HCT116 (cell line): ENCODE data around the gene NDOR1. TPM values are rescaled to one million over a fixed set of nuclear protein-coding genes. Genes with fewer than 3 reads are reported as not detected.

Experiments used
- ATAC-seq: fragments of 200-7000 bp; cut with Tn5 transposase; 2 replicates; pipeline ENCODE4 v1.9.1; 2020; ENCODE audit warnings: mild to moderate bottlenecking, moderate library complexity
- BruUV-seq: library from RNA; stranded (reverse); fragments of 400-500 nt; replicated peaks from 2 replicates; lab custom pipeline; 2021; lab: Mats Ljungman, UMichigan
- CTCF ChIA-PET: fragments of 300-600 bp; sonication (Branson Sonifier 250); formaldehyde crosslinking; loops from one replicate; lab custom pipeline; 2021; ENCODE audit warnings: antibody characterized with exemption; lab: Charles Lee
- POLR2A ChIA-PET: fragments of 300-600, 350-600 bp; sonication (Branson Sonifier 250); formaldehyde crosslinking; loops from one replicate; lab custom pipeline; 2021; ENCODE audit warnings: antibody characterized with exemption; lab: Charles Lee
- RAD21 ChIA-PET, 2 experiments: fragments of 300-600 bp; sonication (Branson Sonifier 250); formaldehyde crosslinking; loops; one replicate each; lab custom pipeline; 2023; ENCODE audit warnings: low total read pairs in 2 of 2; ENCODE audit not compliant: uncharacterized antibody in 2 of 2, unreplicated experiment in 2 of 2, low non-redundant PET in 1 of 2; lab: Charles Lee
- DNase-seq: peaks from one replicate; pipeline ENCODE4 v3.0.0-alpha.2; 2010; ENCODE audit warnings: low read depth, low spot score
- H2AFZ ChIP-seq: fragments of 200-600 bp; shearing (Covaris generic), sonication (generic); 2 replicates; pipeline ENCODE4 v1.6.1; 2017; ENCODE audit warnings: low read depth, mixed run types, mixed read lengths, antibody characterized with exemption, low read length; ENCODE audit not compliant: poor library complexity, severe bottlenecking
- H3K27ac ChIP-seq: 2 replicates; pipeline ENCODE4 v1.5.1; 2012; ENCODE audit warnings: low read depth, low read length
- H3K27me3 ChIP-seq: fragments of 200-600 bp; sonication (generic); 2 replicates; pipeline ENCODE4 v1.6.1; 2016; ENCODE audit warnings: mixed run types, low read length, mixed read lengths; ENCODE audit not compliant: insufficient read depth
- H3K36me3 ChIP-seq, 2 experiments: fragments of 200-500 bp in 1 of 2; fragments of 200-600 bp in 1 of 2; sonication (Bioruptor generic) in 1 of 2; sonication (generic) in 1 of 2; 2 replicates each; pipeline versions ENCODE4 v1.5.1 to v1.6.1; 2014 to 2016; ENCODE audit warnings: low read length in 2 of 2, inconsistent platforms in 1 of 2, mixed read lengths in 1 of 2, mixed run types in 1 of 2; ENCODE audit not compliant: insufficient read depth in 2 of 2, control insufficient read depth in 1 of 2
- H3K4me1 ChIP-seq, 2 experiments: fragments of 200-600 bp in 1 of 2; sonication (generic) in 1 of 2; 2 replicates each; pipeline versions ENCODE4 v1.5.1 to v1.6.1; 2012 to 2017; ENCODE audit warnings: low read length in 2 of 2, inconsistent platforms in 1 of 2, mild to moderate bottlenecking in 1 of 2, mixed read lengths in 1 of 2, mixed run types in 1 of 2, moderate library complexity in 1 of 2; ENCODE audit not compliant: insufficient read depth in 2 of 2, control insufficient read depth in 1 of 2
- H3K4me2 ChIP-seq: fragments of 200-600 bp; sonication (generic); 2 replicates; pipeline ENCODE4 v1.6.1; 2017; ENCODE audit warnings: mixed run types, low read length, mixed read lengths
- H3K4me3 ChIP-seq, 2 experiments: fragments of 200-600 bp in 1 of 2; sonication (generic) in 1 of 2; replicated peaks in 1 of 2; 2 replicates each; pipeline ENCODE4 v1.5.1; 2011 to 2016; ENCODE audit warnings: low read length in 2 of 2, control low read depth in 1 of 2, low read depth in 1 of 2, mild to moderate bottlenecking in 1 of 2, mixed read lengths in 1 of 2, mixed run types in 1 of 2
- H3K79me2 ChIP-seq: fragments of 200-600 bp; sonication (generic); 2 replicates; pipeline ENCODE4 v1.6.1; 2017; ENCODE audit warnings: mild to moderate bottlenecking, mixed run types, low read length, moderate library complexity, mixed read lengths; ENCODE audit not compliant: insufficient read depth
- H3K9ac ChIP-seq: fragments of 200-600 bp; sonication (generic); 2 replicates; pipeline ENCODE4 v1.6.1; 2016; ENCODE audit warnings: low read length, mixed read lengths
- H3K9me2 ChIP-seq: fragments of 200-600 bp; sonication (generic), shearing (Covaris generic); 2 replicates; pipeline ENCODE4 v1.6.1; 2017; ENCODE audit warnings: mixed run types, mild to moderate bottlenecking, moderate library complexity; ENCODE audit not compliant: insufficient read depth
- H3K9me3 ChIP-seq, 2 experiments: fragments of 200-500 bp in 1 of 2; fragments of 200-600 bp in 1 of 2; sonication (Bioruptor generic) in 1 of 2; sonication (generic) in 1 of 2; 2 replicates each; pipeline ENCODE4 v1.6.1; 2014 to 2017; ENCODE audit warnings: low read length in 2 of 2, mixed read lengths in 2 of 2, inconsistent platforms in 1 of 2, low read depth in 1 of 2, mild to moderate bottlenecking in 1 of 2, mixed run types in 1 of 2, moderate library complexity in 1 of 2; ENCODE audit not compliant: control insufficient read depth in 1 of 2, insufficient read depth in 1 of 2
- H4K20me1 ChIP-seq: fragments of 200-600 bp; sonication (generic), shearing (Covaris generic); 2 replicates; pipeline ENCODE4 v1.6.1; 2017; ENCODE audit warnings: mixed run types, mild to moderate bottlenecking, moderate library complexity; ENCODE audit not compliant: insufficient read depth
- SIN3A ChIP-seq: IDR thresholded peaks from 2 replicates; pipeline ENCODE4 v1.6.1; 2012; ENCODE audit warnings: low read depth
- intact Hi-C: fragments of 100-400 bp; cut with micrococcal nuclease; formaldehyde crosslinking; loops from 2 replicates; pipeline ENCODE4 v1.10.0; 2022
- total RNA-seq: library from RNA; stranded (reverse); gene quantifications from one replicate; pipeline ENCODE4 v1.2.1, GENCODE V29; 2021; ENCODE audit not compliant: unreplicated experiment
- TF ChIP-seq, protein P1 (sequence below), 3 experiments: fragments of 200-600 bp in 1 of 3; sonication (generic) in 1 of 3; IDR thresholded peaks in 2 of 3; conservative IDR thresholded peaks in 1 of 3; 2 replicates each; pipeline ENCODE4 v1.5.1; 2012 to 2017; ENCODE audit warnings: low read depth in 2 of 3, low read length in 2 of 3, antibody characterized with exemption in 1 of 3, borderline replicate concordance in 1 of 3, control low read depth in 1 of 3, mild to moderate bottlenecking in 1 of 3, mixed read lengths in 1 of 3, mixed run types in 1 of 3, moderate library complexity in 1 of 3; ENCODE audit not compliant: insufficient read depth in 1 of 3

Gene NDOR1
- total RNA-seq, 1 experiment from 2014 or later = 28.4 TPM

GRCh38 chr9:137160716-137161557 is 44.6 kb upstream of the NDOR1 start:
- Histone ChIP-seq H2AFZ (no peak overlapping the region), H3K9me2 (no peaks in the 10 kb centered on the region), H3K27ac (no peak overlapping the region), H3K9me3 (no peaks in the 10 kb centered on the region)
- DNase-seq = no peak
- TF ChIP-seq, protein P1, sequence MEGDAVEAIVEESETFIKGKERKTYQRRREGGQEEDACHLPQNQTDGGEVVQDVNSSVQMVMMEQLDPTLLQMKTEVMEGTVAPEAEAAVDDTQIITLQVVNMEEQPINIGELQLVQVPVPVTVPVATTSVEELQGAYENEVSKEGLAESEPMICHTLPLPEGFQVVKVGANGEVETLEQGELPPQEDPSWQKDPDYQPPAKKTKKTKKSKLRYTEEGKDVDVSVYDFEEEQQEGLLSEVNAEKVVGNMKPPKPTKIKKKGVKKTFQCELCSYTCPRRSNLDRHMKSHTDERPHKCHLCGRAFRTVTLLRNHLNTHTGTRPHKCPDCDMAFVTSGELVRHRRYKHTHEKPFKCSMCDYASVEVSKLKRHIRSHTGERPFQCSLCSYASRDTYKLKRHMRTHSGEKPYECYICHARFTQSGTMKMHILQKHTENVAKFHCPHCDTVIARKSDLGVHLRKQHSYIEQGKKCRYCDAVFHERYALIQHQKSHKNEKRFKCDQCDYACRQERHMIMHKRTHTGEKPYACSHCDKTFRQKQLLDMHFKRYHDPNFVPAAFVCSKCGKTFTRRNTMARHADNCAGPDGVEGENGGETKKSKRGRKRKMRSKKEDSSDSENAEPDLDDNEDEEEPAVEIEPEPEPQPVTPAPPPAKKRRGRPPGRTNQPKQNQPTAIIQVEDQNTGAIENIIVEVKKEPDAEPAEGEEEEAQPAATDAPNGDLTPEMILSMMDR (IDR thresholded peaks at IDR 0.05 in 2 of 3, conservative IDR thresholded peaks at IDR 0.05 in 1 of 3; ENCODE audit: borderline replicate concordance in 1 of 3, insufficient read depth in 1 of 3, low read depth in 2 of 3, low read length in 2 of 3) = peak in 1 of 3 experiments; percentile 4; a peak in 1 of 6 replicates
- no peak for TF ChIP-seq SIN3A
- TF ChIP-seq, all 23 proteins: peak for 1
- H3K4me3 ChIP-seq = peak overlapping the region in 1 of 2 experiments; percentile 70; a peak in 3 of 4 replicates
- ATAC-seq = peak; percentile 30
- ChIA-PET RAD21 (interaction anchor here in 1 of 2 experiments (1.0 kb wide), 2 partner anchors 10 to 11 kb away, joined by 3 to 7 read pairs; no protein-coding TSS in a partner anchor), POLR2A (interaction anchor here (0.6 to 2.5 kb wide), 5 partner anchors 9 to 80 kb away, joined by 3 to 12 read pairs (median 4); partner anchors contain the start of genes LRRC26, SSNA1 and TUBB4B), CTCF (interaction anchor here (1.1 to 1.5 kb wide), 2 partner anchors 10 to 76 kb away, joined by 3 to 7 read pairs; no protein-coding TSS in a partner anchor)
- H3K36me3 ChIP-seq = no peaks in the 10 kb centered on the region
- no TSS peak for BruUV-seq
- H3K9ac ChIP-seq = no peak overlapping the region
- peak overlapping the region; percentile 98 for H3K4me2 ChIP-seq
- no peaks in the 10 kb centered on the region for H3K27me3 ChIP-seq
- H3K4me1 ChIP-seq = peaks cover 7 to 53% of the 10 kb centered on the region in 2 experiments; a peak in 3 of 4 replicates
- H3K79me2 ChIP-seq = no peaks in the 10 kb centered on the region
- no peaks in the 10 kb centered on the region for H4K20me1 ChIP-seq
- intact Hi-C loops = no loop called here
